Kasumi-1 (cell line): Measurements from ENCODE around the gene SGMS2.
"Not testable (repeated sequence)": the region's sequence is repeated elsewhere in the genome, so short reads cannot be mapped to it uniquely, and the experiment has no call there.

ENCODE experiments used
- DNase-seq, 2 experiments: peaks; one replicate each; lab custom pipeline; 2025; lab: John Stamatoyannopoulos, UW

SGMS2 gene

GRCh38 chr4:107908377-107908776 is 83.6 kb downstream of the SGMS2 start:
- no peak for DNase-seq

- peak; percentile 70 to 80 for DNase-seq
These were observed 88.7 kb downstream of the SGMS2 start for GRCh38 chr4:107913283-107913899.

GRCh38 chr4:107915220-107915619 is 90.5 kb downstream of the SGMS2 start:
- no peak for DNase-seq

GRCh38 chr4:107916623-107917022 is 91.9 kb downstream of the SGMS2 start:
- no peak for DNase-seq

- no peak for DNase-seq
These were observed 92.8 kb downstream of the SGMS2 start for GRCh38 chr4:107917500-107917899.

- DNase-seq: no peak
These were observed 98.0 kb downstream of the SGMS2 start for GRCh38 chr4:107922486-107923473.

- DNase-seq: not testable (repeated sequence)
These were observed 101.0 kb downstream of the SGMS2 start for GRCh38 chr4:107925713-107926112.

- not testable (repeated sequence) for DNase-seq
These were observed 102.1 kb downstream of the SGMS2 start for GRCh38 chr4:107926875-107927274.

GRCh38 chr4:107930821-107931774 is 106.4 kb downstream of the SGMS2 start, which contains the start of gene CYP2U1:
CYP2U1 (plus strand) TSS chr4:107931549; CDS start chr4:107931644, 95 bp downstream.
- peak; percentile 77 to 81 for DNase-seq

- peak; percentile 2 to 31 for DNase-seq
These were observed 107.1 kb downstream of the SGMS2 start for GRCh38 chr4:107931775-107932321.

GRCh38 chr4:107935246-107935645 is 110.5 kb downstream of the SGMS2 start:
- no peak for DNase-seq

GRCh38 chr4:107937040-107937439 is 112.3 kb downstream of the SGMS2 start:
- DNase-seq: no peak

- no peak for DNase-seq
These were observed 114.6 kb downstream of the SGMS2 start for GRCh38 chr4:107939307-107939706.

- no peak for DNase-seq
These were observed 121.1 kb downstream of the SGMS2 start for GRCh38 chr4:107945809-107946208.

GRCh38 chr4:107950746-107951540 is 126.2 kb downstream of the SGMS2 start:
- DNase-seq: no peak

- no peak for DNase-seq
These were observed 126.8 kb downstream of the SGMS2 start for GRCh38 chr4:107951551-107951950.

GRCh38 chr4:107956011-107956410 is 131.3 kb downstream of the SGMS2 start:
- no peak for DNase-seq
